Immature natural killer cell (primary cell): ENCODE results near the gene BOK. TPM values are rescaled to one million over a fixed set of nuclear protein-coding genes. Genes with fewer than 3 reads are reported as not detected.

ENCODE experiments used
- polyA plus RNA-seq, 3 donors: library from polyadenylated mRNA; unstranded; fragments of 300-500 nt; fragmentation: Illumina TruSeq; gene quantifications; one replicate each; pipeline ENCODE4 v1.2.3, GENCODE V29; 2021

The BOK gene
- polyA plus RNA-seq, 3 donors from 2014 or later: 15.2 to 21.4 (median 17.2) TPM

Other genes with a start within 250 kb of the BOK start
- 10 to 100 TPM; 20.4 to 71.7 (median 31.5) TPM for gene HDLBP, start 243.1 kb upstream of the BOK start, polyA plus RNA-seq
- gene SEPTIN2, start 242.8 kb upstream of the BOK start, polyA plus RNA-seq: 100 to 1,000 TPM; 204 to 249 (median 207) TPM
- 1 to 10 TPM; 5.3 to 8.3 (median 8.2) TPM for gene FARP2, start 202.5 kb upstream of the BOK start, polyA plus RNA-seq
- gene STK25, start 50.2 kb upstream of the BOK start, polyA plus RNA-seq: 100 to 1,000 TPM; 104 to 146 (median 105) TPM
- gene THAP4, start 78.4 kb downstream of the BOK start, polyA plus RNA-seq: 10 to 100 TPM; 20.0 to 39.5 (median 29.4) TPM
- gene ATG4B, start 78.9 kb downstream of the BOK start, polyA plus RNA-seq: 10 to 100 TPM; 70.5 to 78.9 (median 77.2) TPM
- 10 to 100 TPM; 43.8 to 60.3 (median 51.0) TPM for gene DTYMK, start 128.1 kb downstream of the BOK start, polyA plus RNA-seq
- gene ING5, start 143.3 kb downstream of the BOK start, polyA plus RNA-seq: 1 to 10 TPM; 6.9 to 7.9 (median 7.7) TPM
- gene D2HGDH, start 175.9 kb downstream of the BOK start, polyA plus RNA-seq: 1 to 10 TPM in 2 of 3 donors, under 1 TPM in 1; 0.49 to 2.9 (median 1.5) TPM
- gene GAL3ST2, start 218.1 kb downstream of the BOK start, polyA plus RNA-seq: not detected